Right ventricle myocardium inferior (tissue), 1 donor: ENCODE results near the gene CUL9. TPM values are rescaled to one million over a fixed set of nuclear protein-coding genes. Genes with fewer than 3 reads are reported as not detected.

Experiments used
- ATAC-seq: fragments of 200-7000 bp; cut with Tn5 transposase; one replicate; pipeline ENCODE4 v1.9.1; 2020; ENCODE audit warnings: mild to moderate bottlenecking, moderate library complexity
- DNase-seq: peaks from one replicate; pipeline ENCODE4 v3.0.0; 2021; ENCODE audit errors: missing footprints
- intact Hi-C: fragments of 100-400 bp; cut with DNase I; formaldehyde crosslinking; loops from one replicate; pipeline ENCODE4 v1.11.0; 2022
- total RNA-seq: library from RNA; stranded (reverse); fragmentation: NEBNext Ultra II Directional; extraction: Animal tissue kit (Norgen Biotek cat#: 25700); gene quantifications from one replicate; pipeline ENCODE4 v1.2.1, GENCODE V29; 2021
- donor health status: DM: no; HTN: yes; CAD: no; lungs with severe emphysema.

The CUL9 gene
- total RNA-seq, 1 donor from 2014 or later = 14.0 TPM

DNA sequence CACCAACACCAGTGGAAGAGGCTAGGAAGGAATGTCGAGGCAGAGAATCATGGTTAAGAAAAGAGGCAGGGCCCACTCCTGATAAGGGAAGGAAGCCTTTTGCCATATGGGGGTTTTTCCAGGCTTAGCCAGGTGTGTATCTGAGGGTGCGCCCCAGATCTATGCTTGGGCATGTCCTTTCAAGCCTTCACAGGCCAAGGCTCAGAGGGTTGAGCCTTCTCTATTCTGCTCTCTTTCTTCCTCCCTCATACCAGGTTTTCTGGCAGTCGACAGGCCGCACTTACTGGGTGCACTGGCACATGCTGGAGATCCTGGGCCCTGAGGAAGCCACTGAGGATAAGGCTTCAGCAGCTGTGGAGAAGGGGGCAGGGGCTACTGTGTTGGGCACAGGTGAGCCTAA is 4.7 kb downstream of the CUL9 start:
- DNase-seq (no peak), ATAC-seq (no peak)
- intact Hi-C loops = no loop called here

DNA sequence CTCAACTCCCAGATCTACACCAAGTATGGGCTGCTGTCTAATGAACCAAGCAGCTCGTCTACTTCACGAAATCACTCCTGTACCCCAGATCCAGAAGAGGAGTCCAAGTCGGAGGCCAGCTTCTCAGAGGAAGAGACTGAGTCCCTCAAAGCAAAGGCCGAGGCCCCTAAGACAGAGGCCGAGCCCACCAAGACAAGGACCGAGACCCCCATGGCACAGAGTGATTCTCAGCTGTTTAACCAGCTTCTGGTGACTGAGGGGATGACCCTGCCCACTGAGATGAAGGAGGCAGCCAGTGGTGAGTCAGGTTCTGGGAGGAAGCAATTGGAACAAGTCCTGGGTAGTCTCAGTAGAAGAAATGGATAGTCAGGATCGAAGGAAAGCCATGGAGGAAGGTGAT is 5.8 kb downstream of the CUL9 start:
- DNase-seq = no peak
- ATAC-seq = no peak
- intact Hi-C loops = no loop called here

DNA sequence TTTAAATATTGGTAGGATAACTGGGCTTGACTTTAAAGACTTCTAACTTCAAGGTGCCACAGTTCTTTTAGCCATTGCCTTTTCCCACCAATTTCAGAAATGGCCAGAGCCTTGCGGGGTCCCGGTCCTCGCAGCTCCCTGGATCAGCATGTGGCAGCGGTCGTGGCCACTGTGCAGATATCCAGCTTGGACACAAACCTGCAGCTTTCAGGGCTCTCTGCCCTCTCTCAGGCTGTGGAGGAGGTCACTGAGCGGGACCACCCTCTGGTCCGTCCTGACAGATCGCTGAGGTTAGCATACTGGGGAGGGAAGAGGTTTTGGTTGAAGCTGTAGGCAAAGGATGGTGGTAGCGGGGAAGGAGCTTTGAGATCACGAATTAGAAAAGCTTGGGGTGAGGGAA is 6.4 kb downstream of the CUL9 start:
- intact Hi-C loops = no loop called here
- ATAC-seq = no peak
- DNase-seq = no peak

DNA sequence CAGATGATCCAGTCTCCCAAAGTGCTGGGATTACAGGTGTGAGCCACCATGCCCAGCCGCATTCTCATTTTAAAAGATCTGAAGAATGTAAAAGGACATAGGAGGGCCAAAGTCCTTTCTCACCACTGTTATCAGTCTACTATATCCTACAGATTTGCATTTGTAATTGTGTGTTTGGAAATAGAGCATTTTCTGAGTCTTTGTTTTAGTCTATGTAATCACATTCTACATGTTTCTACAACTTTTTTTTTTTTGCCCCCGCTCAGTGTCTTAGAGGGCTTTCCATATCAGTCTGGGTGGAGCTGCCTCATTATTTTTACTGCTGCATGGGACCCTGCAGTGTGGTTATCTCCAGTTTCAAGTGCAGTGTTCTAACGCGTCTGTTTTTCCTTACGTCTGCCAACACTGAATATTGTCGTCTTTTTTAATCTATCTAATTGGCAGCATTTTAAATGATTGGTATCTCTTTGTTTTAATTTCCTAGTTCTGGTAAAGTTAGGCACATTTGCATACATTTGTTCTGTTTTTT is 7.8 kb downstream of the CUL9 start:
- intact Hi-C loops = no loop called here
- ATAC-seq (no peak), DNase-seq (no peak)

DNA sequence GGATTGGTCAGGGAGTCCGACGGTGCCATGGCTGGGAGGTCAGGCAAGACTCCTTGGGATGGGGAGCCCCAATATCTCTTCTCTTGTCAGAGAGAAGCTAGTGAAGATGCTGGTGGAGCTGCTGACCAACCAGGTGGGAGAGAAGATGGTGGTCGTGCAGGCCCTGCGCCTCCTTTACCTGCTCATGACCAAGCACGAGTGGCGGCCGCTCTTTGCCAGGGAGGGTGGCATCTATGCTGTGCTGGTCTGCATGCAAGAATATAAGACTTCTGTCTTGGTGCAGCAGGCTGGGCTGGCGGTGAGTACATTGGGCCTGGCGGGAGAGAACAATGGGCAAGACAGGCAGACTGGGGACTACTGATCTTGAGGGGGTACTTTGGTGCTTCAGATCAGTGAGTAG is 10.9 kb downstream of the CUL9 start:
- no peak for ATAC-seq
- no peak for DNase-seq
- intact Hi-C loops = no loop called here

DNA sequence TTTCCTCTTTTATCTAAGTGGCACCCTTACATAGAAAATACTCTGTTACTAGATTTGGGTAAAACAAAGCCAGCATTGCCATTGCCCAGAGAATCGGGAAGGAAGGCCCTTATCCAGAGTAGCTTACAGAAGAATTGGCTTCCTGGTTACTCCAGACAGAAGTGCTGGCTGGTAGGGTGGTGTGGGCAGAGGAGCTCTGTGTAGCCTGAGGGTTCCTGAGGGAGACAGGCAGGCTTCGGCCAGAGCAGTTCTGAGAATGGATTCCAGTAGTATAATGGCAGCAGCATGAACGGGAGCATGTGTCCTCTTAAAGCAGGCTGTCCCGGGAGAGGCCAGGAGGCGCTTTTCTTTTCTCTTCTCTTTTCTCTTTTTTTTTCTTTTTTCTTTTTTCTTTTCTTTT is 11.9 kb downstream of the CUL9 start:
- intact Hi-C loops = no loop called here
- ATAC-seq = no peak

DNA sequence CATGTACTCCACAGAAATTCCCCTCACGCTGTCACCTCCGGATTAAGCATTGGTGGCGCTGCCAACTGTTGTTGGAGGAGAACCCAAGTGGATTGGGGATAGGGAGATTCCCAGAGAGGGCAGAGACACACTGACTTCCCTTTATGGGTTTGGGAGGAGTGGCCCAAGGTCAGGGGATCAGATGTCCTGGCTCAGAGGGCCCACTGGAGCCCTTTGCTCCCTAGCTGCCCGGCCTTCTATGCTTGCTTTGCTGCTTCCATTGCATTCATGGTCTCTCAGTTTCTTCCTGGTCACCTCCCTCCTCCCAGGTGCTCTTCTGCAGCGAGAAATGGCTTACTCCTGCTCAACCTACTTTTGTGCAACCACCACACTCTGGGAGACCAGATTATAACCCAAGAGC is 14.3 kb downstream of the CUL9 start:
- intact Hi-C loops = no loop called here
- DNase-seq = no peak
- ATAC-seq = peak; percentile 16

More for the DNA sequence above, 11.9 kb downstream of the CUL9 start:
- no peak for DNase-seq

DNA sequence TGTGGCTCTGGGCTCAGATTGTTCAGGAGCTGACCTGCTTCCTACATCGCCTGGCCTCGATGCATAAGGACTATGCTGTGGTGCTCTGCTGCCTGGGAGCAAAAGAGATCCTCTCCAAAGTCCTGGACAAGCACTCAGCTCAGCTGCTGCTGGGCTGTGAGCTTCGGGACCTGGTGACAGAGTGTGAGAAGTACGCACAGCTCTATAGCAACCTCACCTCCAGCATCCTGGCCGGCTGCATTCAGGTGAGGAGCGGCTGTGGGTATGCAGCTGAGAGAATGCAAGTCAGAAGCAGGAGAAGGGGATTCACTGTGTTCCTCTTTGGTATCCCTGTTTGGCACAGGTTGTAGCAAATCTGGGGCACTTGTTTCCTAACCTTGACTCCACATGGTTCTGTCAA is 17.9 kb downstream of the CUL9 start:
- intact Hi-C loops = no loop called here
- DNase-seq (no peak), ATAC-seq (no peak)

DNA sequence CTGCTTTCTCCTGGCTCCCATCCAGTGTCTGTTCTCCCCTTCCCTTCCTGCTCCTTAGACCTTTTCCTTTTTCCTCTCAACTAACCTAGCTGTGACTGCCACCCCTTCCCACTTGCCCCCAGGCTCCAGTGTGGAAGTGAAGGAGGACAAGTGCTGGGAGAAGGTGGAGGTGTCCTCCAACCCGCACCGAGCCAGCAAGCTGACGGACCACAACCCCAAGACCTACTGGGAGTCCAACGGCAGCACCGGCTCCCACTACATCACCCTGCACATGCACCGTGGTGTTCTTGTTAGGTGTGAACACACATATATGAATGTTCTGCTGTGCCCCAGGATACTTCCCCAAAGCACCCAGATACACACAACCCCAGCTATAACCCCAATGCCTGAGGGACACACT is 18.5 kb downstream of the CUL9 start:
- DNase-seq = no peak
- no peak for ATAC-seq
- intact Hi-C loops = no loop called here

DNA sequence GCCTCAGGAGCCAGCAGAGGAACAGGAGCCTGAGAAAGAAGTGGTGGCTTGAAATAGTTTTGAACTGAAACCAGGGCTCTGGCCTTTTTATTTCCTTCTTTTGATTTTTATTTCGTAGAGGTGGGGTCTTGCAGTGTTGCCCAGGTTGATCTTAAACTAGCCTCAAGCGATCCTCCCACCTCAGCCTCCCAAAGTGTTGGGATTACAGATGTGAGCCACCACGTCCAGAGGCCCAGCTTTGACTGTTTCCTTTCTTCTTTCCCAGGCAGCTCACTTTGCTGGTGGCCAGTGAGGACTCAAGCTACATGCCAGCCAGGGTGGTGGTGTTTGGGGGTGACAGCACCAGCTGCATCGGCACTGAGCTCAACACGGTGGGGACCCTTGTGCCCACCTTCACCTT is 20.5 kb downstream of the CUL9 start:
- no peak for DNase-seq
- no peak for ATAC-seq
- intact Hi-C loops = no loop called here

DNA sequence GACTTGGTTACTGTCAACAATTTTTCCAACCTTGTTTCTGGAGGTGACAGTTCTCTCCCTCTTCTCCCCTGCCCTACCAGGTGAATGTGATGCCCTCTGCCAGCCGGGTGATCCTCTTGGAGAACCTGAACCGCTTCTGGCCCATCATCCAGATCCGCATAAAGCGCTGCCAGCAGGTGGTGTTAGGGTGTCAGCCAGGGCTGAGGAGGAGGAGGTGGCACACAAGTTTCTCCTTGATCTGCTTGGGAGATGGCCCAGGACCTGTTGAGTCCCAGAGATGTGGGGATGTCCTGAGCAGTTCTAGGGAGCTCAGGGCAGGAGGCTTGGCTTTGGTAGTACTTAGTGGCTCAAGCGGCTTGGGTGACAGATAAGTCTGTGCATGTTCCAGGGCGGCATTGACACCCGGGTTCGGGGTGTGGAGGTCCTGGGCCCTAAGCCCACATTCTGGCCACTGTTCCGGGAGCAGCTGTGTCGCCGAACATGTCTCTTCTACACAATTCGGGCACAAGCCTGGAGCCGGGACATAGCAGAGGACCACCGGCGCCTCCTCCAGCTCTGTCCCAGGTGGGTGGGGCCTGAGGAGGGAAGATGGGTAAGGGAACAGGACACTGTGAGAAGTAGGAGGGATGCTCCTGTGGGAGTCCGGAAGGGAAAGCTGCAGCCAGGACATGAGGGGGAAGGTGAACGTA is 21.2 kb downstream of the CUL9 start:
- intact Hi-C loops = no loop called here
- ATAC-seq (no peak), DNase-seq (no peak)

DNA sequence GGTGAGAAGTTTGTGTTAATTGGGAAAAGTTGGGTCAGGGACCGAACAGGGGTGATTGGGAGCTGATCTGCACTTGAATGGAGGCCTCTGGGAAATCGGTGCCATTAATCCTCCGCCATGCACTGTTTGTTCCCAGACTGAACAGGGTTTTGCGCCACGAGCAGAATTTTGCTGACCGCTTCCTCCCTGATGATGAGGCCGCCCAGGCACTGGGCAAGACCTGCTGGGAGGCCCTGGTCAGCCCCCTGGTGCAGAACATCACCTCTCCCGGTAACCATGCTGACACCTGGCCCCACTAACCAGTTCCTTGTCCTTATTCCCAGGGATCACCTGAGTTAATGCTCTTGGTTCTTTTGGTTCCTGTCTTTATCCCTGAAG is 21.7 kb downstream of the CUL9 start:
- DNase-seq (no peak), ATAC-seq (no peak)
- intact Hi-C loops = no loop called here

DNA sequence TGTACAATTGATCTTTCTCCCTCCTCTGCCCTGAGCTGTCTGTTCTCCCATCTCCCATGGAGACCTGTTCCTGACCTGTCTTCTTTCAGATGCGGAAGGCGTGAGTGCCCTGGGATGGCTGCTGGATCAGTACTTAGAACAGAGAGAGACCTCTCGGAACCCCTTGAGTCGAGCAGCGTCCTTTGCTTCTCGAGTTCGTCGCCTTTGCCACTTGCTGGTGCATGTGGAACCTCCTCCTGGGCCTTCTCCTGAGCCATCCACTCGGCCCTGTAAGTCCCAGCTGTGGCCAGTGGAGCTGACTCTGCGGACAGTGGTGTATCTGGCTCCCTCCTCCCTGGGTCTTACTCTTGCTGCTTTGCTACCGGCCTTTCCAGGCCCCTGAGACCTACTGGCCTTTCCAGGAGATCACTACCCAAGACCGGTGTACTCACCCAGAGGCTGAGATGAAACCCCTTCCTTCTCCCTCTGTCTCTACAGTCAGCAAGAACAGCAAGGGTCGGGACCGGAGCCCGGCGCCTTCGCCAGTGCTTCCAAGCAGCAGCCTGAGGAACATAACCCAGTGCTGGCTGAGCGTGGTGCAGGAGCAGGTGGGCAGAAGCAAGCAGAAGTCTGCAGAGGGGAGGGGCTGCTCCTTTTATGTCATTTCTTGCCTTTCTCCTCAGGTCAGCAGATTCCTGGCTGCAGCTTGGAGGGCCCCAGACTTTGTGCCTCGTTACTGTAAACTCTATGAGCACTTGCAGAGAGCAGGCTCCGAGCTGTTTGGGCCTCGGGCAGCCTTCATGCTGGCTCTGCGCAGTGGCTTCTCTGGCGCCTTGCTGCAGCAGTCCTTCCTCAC is 22.5 kb downstream of the CUL9 start:
- no peak for ATAC-seq
- intact Hi-C loops = no loop called here
- DNase-seq = no peak

DNA sequence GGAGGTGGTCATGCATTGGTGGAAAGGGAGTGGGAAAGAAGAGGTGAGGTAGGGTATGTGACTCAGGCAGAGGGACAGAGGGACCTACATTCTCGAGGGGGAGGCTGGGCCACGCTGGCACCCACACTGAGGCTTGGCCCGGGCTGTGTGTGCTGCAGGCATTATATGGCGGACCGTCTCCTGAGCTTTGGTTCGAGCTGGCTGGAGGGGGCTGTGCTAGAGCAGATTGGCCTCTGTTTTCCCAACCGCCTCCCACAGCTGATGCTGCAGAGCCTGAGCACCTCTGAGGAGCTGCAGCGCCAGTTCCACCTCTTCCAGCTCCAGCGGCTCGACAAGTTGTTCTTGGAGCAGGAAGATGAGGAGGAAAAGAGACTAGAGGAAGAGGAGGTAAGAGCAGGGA is 23.9 kb downstream of the CUL9 start:
- intact Hi-C loops = no loop called here
- ATAC-seq = no peak
- no peak for DNase-seq

DNA sequence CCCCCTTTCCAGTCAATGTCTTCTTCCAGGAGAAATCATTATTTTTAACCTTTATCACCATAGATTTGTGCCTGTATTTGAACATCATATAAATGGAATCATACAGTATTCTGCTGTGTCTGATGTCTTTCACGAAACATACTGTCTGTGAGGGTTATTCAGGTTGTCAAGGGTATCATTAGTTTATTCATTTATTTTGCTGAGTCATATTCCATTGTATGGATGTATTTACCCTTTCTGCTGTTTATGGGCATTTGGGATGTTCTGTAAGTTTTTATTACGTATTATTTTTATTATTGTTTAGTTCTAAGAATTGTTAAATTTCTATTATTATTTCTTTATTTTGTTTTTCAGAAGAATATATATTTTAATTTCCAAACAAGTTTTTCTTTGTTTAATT is 25.3 kb downstream of the CUL9 start:
- ATAC-seq (no peak), DNase-seq (no peak)
- intact Hi-C loops = no loop called here

DNA sequence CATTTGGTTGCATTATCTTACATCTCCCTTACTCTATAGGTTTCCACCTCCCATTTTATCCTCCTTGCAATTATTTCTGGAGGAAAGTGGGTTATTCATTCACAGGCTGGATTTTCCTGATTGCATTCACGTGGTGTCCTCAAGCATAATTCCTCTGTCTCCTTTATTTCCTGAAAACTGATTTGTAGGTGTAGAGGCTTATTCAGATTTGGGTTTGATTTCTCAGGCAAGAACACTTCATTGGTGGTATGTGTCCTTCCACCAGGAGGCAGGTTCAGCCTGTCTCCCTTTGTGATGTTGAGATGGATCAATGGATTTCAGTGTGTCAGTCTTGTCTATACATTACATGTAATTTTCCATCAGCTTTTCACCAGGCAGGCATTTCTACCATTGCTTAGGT is 30.0 kb downstream of the CUL9 start:
- ATAC-seq (no peak), DNase-seq (no peak)

DNA sequence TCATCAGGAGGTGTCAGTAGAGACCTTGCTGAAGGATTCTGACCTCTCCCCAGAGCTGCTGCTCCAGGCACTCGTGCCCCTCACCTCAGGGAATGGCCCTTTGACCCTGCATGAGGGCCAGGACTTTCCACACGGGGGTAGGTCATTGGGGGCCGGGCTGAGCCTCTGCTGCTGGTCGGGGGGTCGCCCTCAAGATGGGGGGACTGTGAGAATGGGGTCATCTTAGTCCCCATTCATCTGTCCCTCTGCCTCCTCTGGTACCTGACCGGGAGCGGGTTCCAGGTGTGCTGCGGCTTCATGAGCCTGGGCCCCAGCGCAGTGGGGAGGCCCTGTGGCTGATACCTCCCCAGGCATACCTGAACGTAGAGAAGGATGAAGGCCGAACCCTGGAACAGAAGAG is 31.4 kb downstream of the CUL9 start:
- no peak for ATAC-seq
- DNase-seq = no peak
- intact Hi-C loops = no loop called here

More for the DNA sequence above, 30.0 kb downstream of the CUL9 start:
- intact Hi-C loops = no loop called here

DNA sequence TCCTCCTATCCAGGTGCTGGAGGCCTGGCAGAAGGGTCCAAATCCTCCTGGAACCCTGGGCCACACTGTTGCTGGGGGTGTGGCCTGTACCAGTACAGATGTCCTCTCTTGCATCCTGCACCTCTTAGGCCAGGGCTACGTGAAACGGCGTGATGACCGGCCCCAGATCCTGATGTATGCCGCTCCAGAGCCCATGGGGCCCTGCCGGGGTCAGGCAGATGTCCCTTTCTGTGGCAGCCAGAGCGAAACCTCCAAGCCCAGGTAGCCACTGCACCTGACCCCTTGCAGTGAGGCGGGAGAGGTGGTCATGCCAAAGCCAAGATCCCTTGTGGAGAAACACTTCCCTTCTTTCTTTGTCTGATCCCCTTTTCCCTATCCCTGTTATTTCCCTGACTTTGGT is 33.1 kb downstream of the CUL9 start:
- no peak for ATAC-seq
- intact Hi-C loops = no loop called here
- DNase-seq = no peak

DNA sequence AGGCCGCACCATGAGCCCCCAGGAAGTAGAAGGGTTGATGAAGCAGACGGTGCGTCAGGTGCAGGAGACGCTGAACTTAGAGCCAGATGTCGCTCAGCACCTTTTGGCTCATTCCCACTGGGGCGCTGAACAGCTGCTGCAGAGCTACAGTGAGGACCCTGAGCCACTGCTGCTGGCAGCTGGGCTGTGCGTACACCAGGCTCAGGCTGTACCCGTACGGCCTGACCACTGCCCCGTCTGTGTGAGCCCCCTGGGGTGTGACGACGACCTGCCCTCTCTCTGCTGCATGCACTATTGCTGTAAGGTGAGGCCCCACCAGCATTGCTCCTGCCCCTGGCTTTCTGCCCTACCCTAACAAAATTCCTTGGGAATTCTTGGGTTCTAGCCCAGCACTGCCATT is 34.2 kb downstream of the CUL9 start:
- ATAC-seq = no peak
- no peak for DNase-seq
- intact Hi-C loops = no loop called here

DNA sequence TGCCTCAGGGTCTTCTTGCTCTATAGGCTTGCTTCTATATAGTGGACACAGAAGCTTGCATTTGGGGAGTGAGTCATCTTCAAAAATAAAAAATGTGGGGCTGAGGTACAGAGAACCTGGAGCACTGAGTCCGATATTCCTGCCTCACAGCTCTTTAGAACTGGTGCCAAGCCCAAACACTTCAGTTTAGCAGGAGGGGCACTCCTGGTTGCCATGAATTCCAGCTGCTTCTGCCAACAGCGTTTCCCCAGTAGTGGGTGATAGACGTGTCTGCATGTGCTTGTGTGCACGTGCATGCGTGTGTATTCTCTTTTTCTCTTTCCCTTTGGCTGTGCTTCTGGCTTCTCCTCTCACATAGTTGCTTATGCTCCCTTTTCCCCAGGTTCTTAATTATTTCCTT is 35.4 kb downstream of the CUL9 start:
- DNase-seq (no peak), ATAC-seq (no peak)
- intact Hi-C loops = no loop called here
